Vagina (tissue), 2 donors: Measurements from ENCODE around the gene GLO1.

Source experiments
- CTCF ChIP-seq, 3 experiments: fragments of 450-650 bp in 2 of 3; fragments of 200-600 bp in 1 of 3; sonication (generic) in 1 of 3; IDR thresholded peaks; one replicate each; pipeline ENCODE4 v1.5.1; 2017 to 2019; ENCODE audit warnings: antibody characterized with exemption in 3 of 3, mild to moderate bottlenecking in 2 of 3, moderate library complexity in 2 of 3
- POLR2A ChIP-seq, 2 donors: fragments of 450-650 bp; IDR thresholded peaks; one replicate each; pipeline ENCODE4 v1.6.1; 2017; ENCODE audit warnings: antibody characterized with exemption in 2 of 2, mild to moderate bottlenecking in 2 of 2, moderate library complexity in 2 of 2

GRCh38 chr6:38639498-38640215, 63.3 kb downstream of the GLO1 start, which contains the start of gene BTBD9:
- TF ChIP-seq CTCF (IDR thresholded peaks at IDR 0.05) (no peak), POLR2A (IDR thresholded peaks at IDR 0.05) (peak in 1 of 2 donors; percentile 8)
